ENCODE results near the gene ZNF148.
"Not testable (repeated sequence)": the region's sequence is repeated elsewhere in the genome, so short reads cannot be mapped to it uniquely, and the experiment has no call there.

Gene ZNF148

DNA sequence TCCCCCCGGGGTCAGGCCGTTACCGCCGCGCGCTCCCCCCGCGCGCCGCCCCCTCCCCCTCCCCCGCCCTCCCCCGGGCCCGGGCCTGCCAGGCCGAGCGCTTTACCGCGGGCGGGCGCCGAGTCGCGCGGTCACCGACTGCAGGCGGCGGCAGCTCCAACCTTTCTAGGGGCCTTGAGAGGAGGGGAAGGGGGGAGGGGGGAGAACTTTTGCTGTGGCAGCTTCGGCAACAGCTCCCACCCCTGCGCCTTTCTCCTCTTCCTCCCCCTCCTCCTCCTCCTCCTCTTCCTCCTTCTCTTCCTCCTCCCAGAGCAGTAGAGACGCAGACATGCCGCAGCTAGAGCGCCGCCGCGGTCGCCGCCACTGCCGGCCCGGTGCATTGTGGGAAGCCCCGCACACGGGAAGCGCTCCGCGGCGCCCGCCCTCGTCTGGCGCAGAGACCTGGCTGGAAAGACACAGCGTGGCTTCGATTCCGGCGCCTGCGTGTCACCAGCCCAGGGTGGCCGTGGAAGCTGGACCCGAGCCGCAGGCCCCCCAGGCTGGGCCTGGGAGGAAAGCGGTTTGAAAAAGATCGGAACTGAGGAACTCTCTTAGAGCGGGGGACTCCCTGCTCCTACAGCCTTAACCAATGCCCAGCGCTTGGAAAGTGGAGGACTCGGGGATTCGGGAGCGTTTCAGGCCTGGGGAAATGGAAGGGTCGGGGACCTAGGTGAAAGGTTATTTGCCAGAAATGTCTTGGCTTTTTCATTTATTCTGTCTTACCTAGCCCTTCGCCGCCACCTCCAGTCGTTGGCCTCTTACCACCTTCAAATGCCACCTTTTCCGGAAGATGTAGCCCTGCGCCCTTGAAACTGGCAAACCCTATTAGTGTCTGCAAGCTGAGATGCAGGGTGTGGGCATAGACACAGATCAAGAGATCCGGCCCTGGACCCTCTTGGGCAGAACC is at the start of gene ZNF148:
Gene ZNF148, minus strand, starts transcription at position 330 of the 946 bp plus-strand sequence. CDS start 61,685 bp downstream, outside the sequence.
- peak; percentile 51 to 93 (median 87) for DNase-seq

GRCh38 chr3:125418306-125418705 is 43.2 kb upstream of the ZNF148 start:
- peak in 2 of 58 donors; percentile 20 to 33 for DNase-seq

- DNase-seq = no peak
These were observed 41.1 kb upstream of the ZNF148 start for GRCh38 chr3:125416235-125416634.

DNA sequence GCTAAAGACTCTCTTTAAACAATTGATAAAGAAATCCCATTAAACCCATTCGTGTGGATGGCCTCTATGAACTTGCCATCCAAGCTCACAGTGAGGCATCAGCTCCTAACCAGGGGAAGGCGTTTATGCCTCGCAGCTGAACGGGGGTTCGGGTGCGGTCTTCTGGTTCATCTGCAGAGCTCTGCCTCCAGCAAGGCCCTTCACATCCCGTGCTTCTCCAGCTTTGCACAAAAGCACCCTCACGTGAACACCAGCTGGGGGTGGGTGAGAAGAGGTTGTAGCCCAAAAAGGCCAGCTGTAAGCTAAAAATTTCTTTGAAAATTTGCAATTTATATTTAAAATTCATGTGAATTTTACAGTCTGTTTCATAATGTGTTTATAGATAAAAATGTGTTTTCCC is 39.5 kb upstream of the ZNF148 start:
- peak in 7 of 58 donors; percentile 10 to 24 (median 11) for DNase-seq

GRCh38 chr3:125410922-125411321 is 35.8 kb upstream of the ZNF148 start:
- no peak for DNase-seq

GRCh38 chr3:125406070-125406469 is 30.9 kb upstream of the ZNF148 start:
- DNase-seq = no peak

DNA sequence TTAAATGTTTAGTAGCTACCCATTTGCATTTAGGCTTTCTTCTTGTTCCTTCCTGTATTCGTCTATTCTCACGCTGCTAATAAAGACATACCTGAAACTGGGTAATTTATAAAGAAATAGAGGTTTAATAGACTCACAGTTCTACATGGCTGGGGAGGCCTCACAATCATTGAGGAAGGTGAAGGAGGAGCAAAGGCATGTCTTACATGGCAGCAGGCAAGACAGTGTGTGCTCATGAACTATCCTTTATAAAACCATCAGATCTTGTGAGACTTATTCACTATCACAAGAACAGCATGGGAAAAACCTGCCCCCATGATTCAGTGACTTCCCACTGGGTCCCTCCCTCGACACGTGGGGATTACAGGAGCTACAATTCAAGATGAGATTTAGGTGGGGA is 30.4 kb upstream of the ZNF148 start:
- DNase-seq = not testable (repeated sequence)

- peak in 5 of 58 donors; percentile 6 to 16 (median 14) for DNase-seq
These were observed 28.7 kb upstream of the ZNF148 start for GRCh38 chr3:125403789-125404188.

GRCh38 chr3:125402639-125403038 is 27.5 kb upstream of the ZNF148 start:
- DNase-seq = no peak

GRCh38 chr3:125401402-125401801 is 26.3 kb upstream of the ZNF148 start:
- no peak for DNase-seq

DNA sequence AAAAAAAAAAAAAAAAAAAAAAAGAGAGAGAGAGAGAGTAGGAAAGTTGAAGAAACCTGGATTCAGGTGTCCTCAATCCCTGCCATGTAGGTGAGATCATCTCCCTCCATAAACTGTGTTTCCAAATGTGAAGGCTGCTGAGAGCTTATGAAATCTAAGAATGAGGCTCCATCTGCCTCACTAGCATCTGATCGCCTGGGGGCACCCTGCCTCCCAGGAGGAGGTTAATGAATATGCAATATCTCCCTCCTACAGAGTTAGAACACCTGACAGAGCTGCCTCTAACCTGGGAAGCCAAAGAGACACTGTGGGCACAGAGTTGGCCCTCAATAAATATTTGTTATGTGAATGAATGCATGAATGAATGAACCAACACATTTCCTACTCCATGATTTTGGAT is 23.8 kb upstream of the ZNF148 start:
- DNase-seq = no peak

DNA sequence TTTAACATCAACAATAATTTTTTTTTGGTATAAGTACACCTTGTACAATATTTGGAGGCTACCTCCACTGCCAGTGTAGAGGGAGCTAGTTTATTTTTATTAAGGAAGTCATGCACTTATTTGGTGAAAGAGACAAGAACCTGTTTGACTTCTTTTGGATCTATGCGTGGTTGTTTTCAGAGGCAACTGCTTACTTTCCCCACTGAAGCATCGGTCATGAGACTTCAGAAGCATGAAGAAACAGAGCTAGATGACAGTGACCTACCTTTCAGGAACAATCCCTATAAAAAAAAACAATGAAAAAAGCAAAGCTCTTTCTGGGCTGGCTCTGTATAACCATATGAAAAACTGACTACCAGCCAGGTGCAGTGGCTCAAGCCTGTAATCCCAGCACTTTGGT is 20.0 kb upstream of the ZNF148 start:
- no peak for DNase-seq

DNA sequence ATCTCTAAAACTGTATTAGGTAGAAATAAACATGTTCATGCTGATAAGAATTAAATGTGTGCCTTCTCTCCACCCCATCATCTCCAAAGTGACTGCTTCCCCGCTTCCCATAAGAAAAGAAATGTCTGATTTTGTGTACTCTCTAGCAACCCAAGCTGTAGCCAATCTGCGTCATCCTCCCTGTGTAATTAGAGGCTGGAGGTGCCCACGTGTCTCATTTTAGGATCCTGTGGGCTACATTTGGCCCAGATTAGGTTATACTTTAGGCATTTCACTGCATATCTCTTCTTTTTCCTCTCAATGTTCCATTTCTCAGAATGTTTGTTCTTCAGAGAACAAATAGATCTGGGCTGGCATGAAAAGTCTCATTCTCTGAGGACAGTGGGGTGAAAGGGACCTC is 19.3 kb upstream of the ZNF148 start:
- peak in 7 of 58 donors; percentile 9 to 50 (median 18) for DNase-seq

GRCh38 chr3:125389282-125389681 is 14.2 kb upstream of the ZNF148 start:
- DNase-seq = no peak

- not testable (repeated sequence) for DNase-seq
These were observed 13.2 kb upstream of the ZNF148 start for GRCh38 chr3:125388369-125388768.

- DNase-seq = no peak
These were observed 11.7 kb upstream of the ZNF148 start for GRCh38 chr3:125386811-125387210.

DNA sequence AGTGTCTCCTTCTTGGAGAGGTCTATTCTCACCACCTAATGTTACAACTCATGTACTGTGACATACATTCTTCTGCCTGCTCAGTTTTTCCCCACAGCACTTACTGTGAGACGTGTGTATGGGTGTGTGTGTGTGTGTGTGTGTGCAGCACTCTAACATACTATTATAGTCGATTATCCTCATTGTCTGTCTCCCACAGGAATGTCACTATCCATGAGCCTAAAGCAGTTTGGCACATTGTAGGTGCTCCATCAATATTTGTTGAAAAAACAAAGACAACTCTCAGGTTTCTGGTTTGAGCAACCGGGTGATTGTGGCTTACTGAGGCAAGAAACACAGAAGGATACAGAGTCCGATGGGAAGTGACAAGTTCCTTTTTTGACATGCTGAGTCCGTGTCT is 8.6 kb upstream of the ZNF148 start:
- no peak for DNase-seq

GRCh38 chr3:125382298-125382697 is 7.2 kb upstream of the ZNF148 start:
- no peak for DNase-seq

DNA sequence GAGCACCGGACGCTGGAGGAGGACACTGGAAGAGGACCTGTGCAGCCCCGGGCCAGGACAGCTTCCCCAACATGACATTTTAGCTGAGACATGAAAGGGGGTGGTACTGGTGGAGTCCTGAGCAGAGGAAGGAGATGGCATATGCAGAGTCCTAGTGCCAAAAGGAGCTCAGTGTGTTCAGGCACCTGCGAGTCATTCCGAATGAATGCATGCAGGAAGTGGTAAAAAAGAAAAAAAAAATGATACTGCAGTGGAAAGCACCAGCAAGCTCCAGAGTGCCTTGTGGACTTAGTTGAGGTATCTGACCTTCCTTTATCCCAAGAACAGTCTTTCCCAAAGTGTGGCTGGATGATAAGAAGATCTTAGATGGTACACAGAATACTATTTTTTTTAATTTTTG is 6.6 kb upstream of the ZNF148 start:
- no peak for DNase-seq

DNA sequence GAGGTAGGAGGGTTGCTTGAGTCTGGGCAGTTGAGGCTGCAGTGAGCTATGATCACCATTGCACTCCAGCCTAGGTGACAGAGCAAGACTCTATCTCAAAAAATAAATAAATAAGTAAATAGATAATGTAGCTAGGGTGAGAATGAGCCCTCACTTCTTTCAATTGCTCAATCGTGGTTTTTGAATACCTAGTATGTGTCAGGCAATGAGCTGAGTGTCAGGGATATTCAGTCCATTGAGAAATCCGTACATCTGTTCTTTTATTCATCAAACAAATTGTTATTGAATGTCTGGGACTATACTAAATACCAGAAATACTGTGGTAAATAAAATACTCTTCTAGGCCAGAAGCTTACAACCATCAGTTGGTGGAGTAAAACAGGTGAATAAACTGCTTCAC is 6.2 kb upstream of the ZNF148 start:
- DNase-seq = no peak

GRCh38 chr3:125379483-125379882 is 4.4 kb upstream of the ZNF148 start:
- DNase-seq = no peak

GRCh38 chr3:125378762-125379161 is 3.6 kb upstream of the ZNF148 start:
- no peak for DNase-seq
